ENCODE data around the gene MALT1. TPM values are rescaled to one million over a fixed set of nuclear protein-coding genes. Genes with fewer than 3 reads are reported as not detected.

The MALT1 gene
- total RNA-seq, 1 experiment from 2014 or later = 24.2 TPM

DNA sequence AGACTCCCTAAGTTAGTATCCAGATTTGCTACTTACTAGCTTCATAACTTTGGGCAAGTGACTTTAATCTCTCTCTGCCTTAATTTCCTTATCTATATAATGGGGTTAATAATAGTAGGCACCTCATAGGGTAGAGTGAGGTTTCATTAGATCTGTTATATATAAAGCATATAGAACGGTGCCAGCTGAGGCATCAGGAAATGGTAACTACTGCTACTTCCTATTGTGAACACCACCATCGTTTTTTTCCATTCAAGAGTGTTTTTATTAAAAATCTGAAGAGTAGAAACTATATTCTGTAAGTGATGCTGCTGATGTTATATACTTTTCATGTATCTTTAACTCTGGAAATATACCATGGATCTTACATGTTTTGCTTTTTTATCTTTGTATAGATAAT, 44.3 kb downstream of the MALT1 start:
- BruUV-seq (replicated peaks) = no TSS peak
- Histone ChIP-seq H3K4me1 (ENCODE audit: insufficient read depth, low read length) (no peaks in the 10 kb centered on the region), H3F3A (ENCODE audit: low read length, unreplicated experiment) (no peaks in the 10 kb centered on the region), H3K27ac (ENCODE audit: low read length) (no peak overlapping the region), H3K9ac (ENCODE audit: low read length) (no peak overlapping the region), H3K4me2 (ENCODE audit: low read length) (no peak overlapping the region), H3K9me2 (replicated peaks; ENCODE audit: low read length) (no peaks in the 10 kb centered on the region), H3K79me2 (ENCODE audit: low read length) (no peaks in the 10 kb centered on the region), H3K4me3 (ENCODE audit: low read length) (no peak overlapping the region), H3K27me3 (ENCODE audit: low read length) (no peaks in the 10 kb centered on the region), H3K9me3 (ENCODE audit: low read length) (no peaks in the 10 kb centered on the region), H3K36me3 (ENCODE audit: low read depth, low read length) (no peaks in the 10 kb centered on the region; the same call in 1 of the 2 replicates), H4K20me1 (ENCODE audit: low read length) (no peaks in the 10 kb centered on the region), H2AFZ (ENCODE audit: low read length) (no peak overlapping the region)
- DNase-seq (no peak), ATAC-seq (no peak)
- ChIA-PET POLR2A (ENCODE audit: unreplicated experiment) (no interaction called here), CTCF (no interaction called here)
- no peak for TF ChIP-seq EZH2phosphoT487 (IDR thresholded peaks at IDR 0.05; ENCODE audit: borderline replicate concordance, low read length)
- no peak for TF ChIP-seq EZH2 (IDR thresholded peaks at IDR 0.05; ENCODE audit: low read length, unreplicated experiment)
- TF ChIP-seq, protein P1, sequence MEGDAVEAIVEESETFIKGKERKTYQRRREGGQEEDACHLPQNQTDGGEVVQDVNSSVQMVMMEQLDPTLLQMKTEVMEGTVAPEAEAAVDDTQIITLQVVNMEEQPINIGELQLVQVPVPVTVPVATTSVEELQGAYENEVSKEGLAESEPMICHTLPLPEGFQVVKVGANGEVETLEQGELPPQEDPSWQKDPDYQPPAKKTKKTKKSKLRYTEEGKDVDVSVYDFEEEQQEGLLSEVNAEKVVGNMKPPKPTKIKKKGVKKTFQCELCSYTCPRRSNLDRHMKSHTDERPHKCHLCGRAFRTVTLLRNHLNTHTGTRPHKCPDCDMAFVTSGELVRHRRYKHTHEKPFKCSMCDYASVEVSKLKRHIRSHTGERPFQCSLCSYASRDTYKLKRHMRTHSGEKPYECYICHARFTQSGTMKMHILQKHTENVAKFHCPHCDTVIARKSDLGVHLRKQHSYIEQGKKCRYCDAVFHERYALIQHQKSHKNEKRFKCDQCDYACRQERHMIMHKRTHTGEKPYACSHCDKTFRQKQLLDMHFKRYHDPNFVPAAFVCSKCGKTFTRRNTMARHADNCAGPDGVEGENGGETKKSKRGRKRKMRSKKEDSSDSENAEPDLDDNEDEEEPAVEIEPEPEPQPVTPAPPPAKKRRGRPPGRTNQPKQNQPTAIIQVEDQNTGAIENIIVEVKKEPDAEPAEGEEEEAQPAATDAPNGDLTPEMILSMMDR (conservative IDR thresholded peaks at IDR 0.05; ENCODE audit: low read depth, low read length) = no peak
- intact Hi-C loops (cut with micrococcal nuclease) = no loop called here

DNA sequence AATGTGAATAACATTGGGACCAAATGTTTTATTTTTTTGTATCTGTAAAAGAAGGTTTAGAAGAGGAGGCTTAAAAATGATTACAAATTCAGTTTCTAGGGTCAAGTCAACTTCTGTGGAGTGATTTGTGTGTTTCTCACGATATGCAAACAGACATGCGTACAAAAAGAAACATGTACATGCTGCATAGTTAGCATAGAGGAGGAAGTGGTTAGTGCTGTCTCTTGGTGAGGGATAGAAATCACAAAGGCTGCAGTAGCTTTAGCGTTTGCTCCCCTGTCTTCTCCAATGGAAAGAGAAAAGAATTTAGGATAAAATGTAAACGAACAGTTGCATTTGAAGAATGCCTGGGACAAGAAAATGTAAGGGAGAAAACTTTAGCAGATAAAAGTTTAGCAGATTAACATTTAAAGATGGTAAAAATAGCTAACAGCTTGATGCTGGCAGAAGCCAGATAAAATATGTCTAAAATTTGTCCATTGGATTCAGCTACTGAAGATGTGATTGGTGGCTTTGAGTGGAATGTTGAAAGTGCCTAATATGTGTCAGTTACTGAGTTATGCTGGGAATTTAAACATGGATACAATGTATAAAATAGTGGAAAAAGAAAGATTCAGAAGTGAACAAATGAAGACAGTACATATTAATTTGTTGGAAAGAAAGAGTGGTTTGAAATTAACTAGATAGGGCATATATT, 44.9 kb downstream of the MALT1 start:
- DNase-seq (no peak), ATAC-seq (no peak)
- ChIA-PET CTCF (no interaction called here), POLR2A (ENCODE audit: unreplicated experiment) (no interaction called here)
- no peak overlapping the region for H3K27ac ChIP-seq (ENCODE audit: low read length)
- H3K36me3 ChIP-seq (ENCODE audit: low read depth, low read length) = no peaks in the 10 kb centered on the region; the same call in 1 of the 2 replicates
- intact Hi-C loops (cut with micrococcal nuclease) = no loop called here
- no peaks in the 10 kb centered on the region for H4K20me1 ChIP-seq (ENCODE audit: low read length)
- no peaks in the 10 kb centered on the region for H3K4me1 ChIP-seq (ENCODE audit: insufficient read depth, low read length)
- TF ChIP-seq, protein P1 (conservative IDR thresholded peaks at IDR 0.05; ENCODE audit: low read depth, low read length) = no peak
- TF ChIP-seq EZH2phosphoT487 (IDR thresholded peaks at IDR 0.05; ENCODE audit: borderline replicate concordance, low read length) (no peak), EZH2 (IDR thresholded peaks at IDR 0.05; ENCODE audit: low read length, unreplicated experiment) (no peak)
- H3K27me3 ChIP-seq (ENCODE audit: low read length) = no peaks in the 10 kb centered on the region
- no peak overlapping the region for H3K4me2 ChIP-seq (ENCODE audit: low read length)
- no peaks in the 10 kb centered on the region for H3K9me2 ChIP-seq (replicated peaks; ENCODE audit: low read length)
- H3K4me3 ChIP-seq (ENCODE audit: low read length) = no peak overlapping the region
- no peaks in the 10 kb centered on the region for H3K9me3 ChIP-seq (ENCODE audit: low read length)
- no peak overlapping the region for H3K9ac ChIP-seq (ENCODE audit: low read length)
- no peaks in the 10 kb centered on the region for H3K79me2 ChIP-seq (ENCODE audit: low read length)
- BruUV-seq (replicated peaks) = no TSS peak
- no peaks in the 10 kb centered on the region for H3F3A ChIP-seq (ENCODE audit: low read length, unreplicated experiment)
- no peak overlapping the region for H2AFZ ChIP-seq (ENCODE audit: low read length)

DNA sequence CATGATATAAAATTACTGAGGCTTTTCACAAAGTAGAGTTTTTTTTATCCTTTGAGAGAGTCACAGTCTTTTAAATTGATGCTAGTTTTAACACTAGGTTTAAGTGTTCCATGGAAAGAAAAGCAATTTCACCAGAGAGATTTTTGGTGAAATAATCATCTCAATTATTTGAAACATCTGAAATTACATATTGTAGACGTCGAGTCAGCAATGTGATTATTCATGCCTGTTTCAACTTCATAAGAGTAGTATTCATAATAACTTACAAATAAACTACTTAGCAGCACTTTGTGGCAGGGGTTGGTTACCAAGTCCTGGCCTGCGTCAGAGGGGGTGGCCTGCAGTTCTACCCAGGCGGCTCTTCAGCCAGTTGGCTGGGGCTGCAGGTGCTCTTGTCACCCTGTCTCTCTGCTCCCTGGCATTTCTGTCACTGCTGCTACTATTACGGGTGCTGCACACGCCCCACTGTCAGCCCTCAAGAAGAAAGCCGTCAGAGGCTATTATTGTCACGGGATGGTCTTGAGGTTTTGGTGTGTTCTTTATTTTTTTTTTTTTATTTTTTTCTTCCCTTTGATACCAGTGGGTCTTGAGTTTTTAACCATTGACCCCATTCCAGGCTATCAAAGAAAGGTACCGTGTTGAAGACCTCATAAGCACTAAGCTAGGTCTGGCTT, 50.4 kb downstream of the MALT1 start:
- intact Hi-C loops (cut with micrococcal nuclease) = no loop called here
- no peak overlapping the region for H3K9ac ChIP-seq (ENCODE audit: low read length)
- H3K9me3 ChIP-seq (ENCODE audit: low read length) = no peaks in the 10 kb centered on the region
- H3K4me3 ChIP-seq (ENCODE audit: low read length) = no peak overlapping the region
- no peak overlapping the region for H3K27ac ChIP-seq (ENCODE audit: low read length)
- no peaks in the 10 kb centered on the region for H3K36me3 ChIP-seq (ENCODE audit: low read depth, low read length)
- H3K79me2 ChIP-seq (ENCODE audit: low read length) = no peaks in the 10 kb centered on the region
- ChIA-PET CTCF (no interaction called here), POLR2A (ENCODE audit: unreplicated experiment) (no interaction called here)
- TF ChIP-seq EZH2 (IDR thresholded peaks at IDR 0.05; ENCODE audit: low read length, unreplicated experiment) (no peak), EZH2phosphoT487 (IDR thresholded peaks at IDR 0.05; ENCODE audit: borderline replicate concordance, low read length) (no peak)
- TF ChIP-seq, protein P1 (conservative IDR thresholded peaks at IDR 0.05; ENCODE audit: low read depth, low read length) = no peak
- ATAC-seq (no peak), DNase-seq (no peak)
- H3K9me2 ChIP-seq (replicated peaks; ENCODE audit: low read length) = no peaks in the 10 kb centered on the region
- no peaks in the 10 kb centered on the region for H4K20me1 ChIP-seq (ENCODE audit: low read length)
- H3F3A ChIP-seq (ENCODE audit: low read length, unreplicated experiment) = no peaks in the 10 kb centered on the region
- H3K4me2 ChIP-seq (ENCODE audit: low read length) = no peak overlapping the region
- no peaks in the 10 kb centered on the region for H3K27me3 ChIP-seq (ENCODE audit: low read length)
- H2AFZ ChIP-seq (ENCODE audit: low read length) = no peak overlapping the region
- no TSS peak for BruUV-seq (replicated peaks)
- no peaks in the 10 kb centered on the region for H3K4me1 ChIP-seq (ENCODE audit: insufficient read depth, low read length)

Data from PC-3 (cell line).